Liver (tissue), 9 donors: ENCODE measurements around the gene PDGFD. TPM values are rescaled to one million over a fixed set of nuclear protein-coding genes. Genes with fewer than 3 reads are reported as not detected.

Experiments
- DNase-seq: peaks from one replicate; pipeline ENCODE4 v3.0.0-alpha.2; 2017; ENCODE audit warnings: low spot score
- H3K27ac ChIP-seq, 2 donors: one replicate each; pipeline ENCODE4 v1.7.0; 2013; ENCODE audit warnings: inconsistent platforms in 2 of 2, low read length in 2 of 2, control low read depth in 1 of 2, low read depth in 1 of 2, mild to moderate bottlenecking in 1 of 2
- H3K27me3 ChIP-seq, 4 donors: one replicate each; pipeline versions ENCODE4 v1.6.1 to v1.7.0; 2013; ENCODE audit warnings: low read length in 3 of 4, inconsistent platforms in 1 of 4, mild to moderate bottlenecking in 1 of 4, moderate library complexity in 1 of 4; ENCODE audit not compliant: control insufficient read depth in 4 of 4, insufficient read depth in 4 of 4
- H3K36me3 ChIP-seq, 4 donors: one replicate each; pipeline versions ENCODE4 v1.6.1 to v1.7.0; 2013; ENCODE audit warnings: low read length in 3 of 4, mild to moderate bottlenecking in 3 of 4, low read depth in 1 of 4, moderate library complexity in 1 of 4; ENCODE audit not compliant: control insufficient read depth in 4 of 4, insufficient read depth in 3 of 4
- H3K4me1 ChIP-seq, 4 donors: one replicate each; pipeline versions ENCODE4 v1.6.1 to v1.7.0; 2013; ENCODE audit warnings: low read length in 3 of 4, mild to moderate bottlenecking in 3 of 4, moderate library complexity in 1 of 4; ENCODE audit not compliant: control insufficient read depth in 4 of 4, insufficient read depth in 4 of 4
- H3K4me3 ChIP-seq, 3 donors: one replicate each; pipeline versions ENCODE4 v1.6.1 to v1.7.0; 2013; ENCODE audit warnings: low read length in 3 of 3, control low read depth in 1 of 3, low read depth in 1 of 3, mild to moderate bottlenecking in 1 of 3
- H3K9ac ChIP-seq, 2 donors: one replicate each; pipeline ENCODE4 v1.7.0; 2013; ENCODE audit warnings: low read length in 2 of 2, mild to moderate bottlenecking in 2 of 2, moderate library complexity in 2 of 2, control low read depth in 1 of 2, low read depth in 1 of 2
- H3K9me3 ChIP-seq, 4 donors: one replicate each; pipeline versions ENCODE4 v1.6.1 to v1.7.0; 2013; ENCODE audit warnings: low read length in 3 of 4; ENCODE audit not compliant: control insufficient read depth in 4 of 4
- EGR1 ChIP-seq, 2 donors: IDR thresholded peaks; 2 replicates each; pipeline ENCODE4 v1.6.1; 2016 to 2018; ENCODE audit warnings: antibody characterized with exemption in 2 of 2, low read depth in 2 of 2
- FOXA1 ChIP-seq: IDR thresholded peaks from 2 replicates; pipeline ENCODE4 v1.6.1; 2016; ENCODE audit warnings: antibody characterized with exemption
- FOXA2 ChIP-seq: IDR thresholded peaks from 2 replicates; pipeline ENCODE4 v1.6.1; 2016; ENCODE audit warnings: antibody characterized with exemption
- GABPA ChIP-seq, 2 donors: IDR thresholded peaks in 1 of 2; conservative IDR thresholded peaks in 1 of 2; 2 replicates each; pipeline ENCODE4 v1.6.1; 2016; ENCODE audit warnings: antibody characterized with exemption in 2 of 2, mild to moderate bottlenecking in 1 of 2, moderate library complexity in 1 of 2
- HNF4A ChIP-seq, 2 donors: conservative IDR thresholded peaks; 2 replicates each; pipeline ENCODE4 v1.6.1; 2016; ENCODE audit warnings: antibody characterized with exemption in 2 of 2, mild to moderate bottlenecking in 2 of 2
- HNF4G ChIP-seq: IDR thresholded peaks from 2 replicates; pipeline ENCODE4 v1.6.1; 2016; ENCODE audit warnings: antibody characterized with exemption
- JUND ChIP-seq, 2 donors: IDR thresholded peaks; 2 replicates each; pipeline ENCODE4 v1.6.1; 2016; ENCODE audit warnings: antibody characterized with exemption in 2 of 2
- NR2F2 ChIP-seq: IDR thresholded peaks from 2 replicates; pipeline ENCODE4 v1.6.1; 2016; ENCODE audit warnings: antibody characterized with exemption
- RAD21 ChIP-seq, 2 donors: IDR thresholded peaks; 2 replicates each; pipeline ENCODE4 v1.6.1; 2016; ENCODE audit warnings: antibody characterized with exemption in 2 of 2, mild to moderate bottlenecking in 2 of 2
- REST ChIP-seq: IDR thresholded peaks from 2 replicates; pipeline ENCODE4 v1.6.1; 2016; ENCODE audit warnings: antibody characterized with exemption, mild to moderate bottlenecking
- RXRA ChIP-seq, 2 donors: IDR thresholded peaks; 2 replicates each; pipeline ENCODE4 v1.6.1; 2017 to 2018; ENCODE audit warnings: antibody characterized with exemption in 2 of 2, mild to moderate bottlenecking in 1 of 2
- SP1 ChIP-seq: IDR thresholded peaks from 2 replicates; pipeline ENCODE4 v1.6.1; 2018; ENCODE audit warnings: antibody characterized with exemption, mild to moderate bottlenecking
- TAF1 ChIP-seq: conservative IDR thresholded peaks from 2 replicates; pipeline ENCODE4 v1.6.1; 2016; ENCODE audit warnings: antibody characterized with exemption, mild to moderate bottlenecking
- YY1 ChIP-seq: IDR thresholded peaks from 2 replicates; pipeline ENCODE4 v1.6.1; 2016; ENCODE audit warnings: antibody characterized with exemption, mild to moderate bottlenecking
- ZBTB33 ChIP-seq: IDR thresholded peaks from 2 replicates; pipeline ENCODE4 v1.6.1; 2016; ENCODE audit warnings: antibody characterized with exemption
- WGBS: extraction: QIAGEN DNeasy Blood & Tissue Kit; methylation state at CpG from one replicate; pipeline ENCODE4 v1.1.7; 2013; 5-methylcytosine and 5-hydroxymethylcytosine counted together
- polyA plus RNA-seq, 2 donors: library from polyadenylated mRNA; stranded (reverse) in 1 of 2; unstranded in 1 of 2; fragments of 200-250 nt in 1 of 2; fragments of >200 nt in 1 of 2; fragmentation: Nextera tagmentation in 1 of 2; extraction: Ambion mirVana in 1 of 2; gene quantifications; one replicate each; pipeline versions ENCODE4 v1.2.1 to v1.2.3, GENCODE V29; 2013 to 2015
- total RNA-seq, 2 donors: library from RNA; depleted of rRNA; stranded (reverse); fragments of >200 nt; gene quantifications; one replicate each; pipeline ENCODE4 v1.2.3, GENCODE V29; 2014
- TF ChIP-seq, protein P1 (sequence below): IDR thresholded peaks from 2 replicates; pipeline ENCODE4 v1.6.1; 2016; ENCODE audit warnings: antibody characterized with exemption
- TF ChIP-seq, protein P2 (sequence below): IDR thresholded peaks from 2 replicates; pipeline ENCODE4 v1.6.1; 2016; ENCODE audit warnings: antibody characterized with exemption
- TF ChIP-seq, protein P3 (sequence below): fragments of 150-350 bp; IDR thresholded peaks from 2 replicates; pipeline ENCODE4 v1.5.1; 2017; ENCODE audit warnings: improper control_type of control experiment, low read depth, low read length; ENCODE audit not compliant: missing input control
- donor health status: healthy.
- donor health status: healthy.
- donor health status: healthy.
- donor health status: healthy.
- donor health status: healthy.

Gene PDGFD
- total and polyA plus RNA-seq, 4 donors = 1.0 to 3.3 (median 2.1) TPM

DNA sequence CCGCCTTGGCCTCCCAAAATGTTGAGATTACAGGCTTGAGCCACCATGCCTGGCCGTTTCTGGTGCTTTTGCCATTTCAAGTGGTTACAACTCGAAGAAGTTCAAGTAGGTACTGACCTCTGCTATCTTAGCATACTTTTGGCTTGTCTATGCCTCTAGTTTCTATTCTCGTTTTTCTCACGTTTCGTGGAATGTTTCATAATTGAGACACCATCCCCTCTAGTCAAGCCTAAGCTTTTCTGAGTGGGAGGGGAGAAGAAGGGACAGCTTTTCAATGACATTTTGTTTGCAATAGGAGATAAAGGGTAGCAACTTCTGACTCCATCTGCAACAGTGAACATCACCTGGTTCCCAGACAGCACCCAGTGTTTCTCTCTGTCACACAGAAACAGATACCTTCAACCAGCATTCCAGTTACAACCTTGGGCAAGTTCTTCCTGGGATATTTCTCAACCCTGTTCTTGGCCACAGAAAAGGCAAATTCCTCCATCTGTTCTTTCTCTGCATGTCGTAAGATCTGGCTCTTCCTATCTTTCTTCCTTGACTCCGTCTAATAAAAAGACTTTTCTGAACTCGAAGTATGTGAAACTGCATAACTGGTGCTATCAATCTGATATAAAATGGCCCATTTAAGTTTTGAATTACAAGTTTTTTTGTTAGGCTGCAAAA lies 102.0 kb downstream of the PDGFD start:
- Histone ChIP-seq H3K9ac (no peak overlapping the region), H3K36me3 (no peaks in the 10 kb centered on the region), H3K4me3 (no peak overlapping the region), H3K9me3 (no peaks in the 10 kb centered on the region), H3K27ac (no peak overlapping the region), H3K4me1 (no peaks in the 10 kb centered on the region), H3K27me3 (no peaks in the 10 kb centered on the region)
- WGBS = 73% methylated on average over 9 of the region's 9 CpGs
- TF ChIP-seq REST = no peak
- TF ChIP-seq HNF4G = no peak
- TF ChIP-seq JUND (IDR thresholded peaks at IDR 0.05) = no peak
- TF ChIP-seq NR2F2 = no peak
- TF ChIP-seq, protein P1, sequence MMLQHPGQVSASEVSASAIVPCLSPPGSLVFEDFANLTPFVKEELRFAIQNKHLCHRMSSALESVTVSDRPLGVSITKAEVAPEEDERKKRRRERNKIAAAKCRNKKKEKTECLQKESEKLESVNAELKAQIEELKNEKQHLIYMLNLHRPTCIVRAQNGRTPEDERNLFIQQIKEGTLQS = no peak
- TF ChIP-seq ZBTB33 = no peak
- TF ChIP-seq GABPA (IDR thresholded peaks at IDR 0.05 in 1 of 2, conservative IDR thresholded peaks at IDR 0.05 in 1 of 2) = no peak
- TF ChIP-seq SP1 = no peak
- TF ChIP-seq TAF1 = no peak
- TF ChIP-seq RAD21 (IDR thresholded peaks at IDR 0.05) = no peak
- TF ChIP-seq, protein P2, sequence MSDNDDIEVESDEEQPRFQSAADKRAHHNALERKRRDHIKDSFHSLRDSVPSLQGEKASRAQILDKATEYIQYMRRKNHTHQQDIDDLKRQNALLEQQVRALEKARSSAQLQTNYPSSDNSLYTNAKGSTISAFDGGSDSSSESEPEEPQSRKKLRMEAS = no peak
- no peak for TF ChIP-seq FOXA2
- no peak for TF ChIP-seq EGR1 (IDR thresholded peaks at IDR 0.05; ENCODE audit: low read depth in 2 of 2)
- TF ChIP-seq FOXA1 = no peak
- no peak for TF ChIP-seq YY1
- no peak for DNase-seq

- 68% methylated on average over 1 of the region's 1 CpG for WGBS
- H3K27ac ChIP-seq = no peak overlapping the region
- TF ChIP-seq FOXA2 (no peak), FOXA1 (no peak), TAF1 (no peak), YY1 (no peak), HNF4G (no peak), ZBTB33 (no peak), EGR1 (IDR thresholded peaks at IDR 0.05; ENCODE audit: low read depth in 2 of 2) (no peak), JUND (IDR thresholded peaks at IDR 0.05) (no peak), REST (no peak), HNF4A (conservative IDR thresholded peaks at IDR 0.05) (no peak), GABPA (IDR thresholded peaks at IDR 0.05 in 1 of 2, conservative IDR thresholded peaks at IDR 0.05 in 1 of 2) (no peak), RXRA (IDR thresholded peaks at IDR 0.05) (no peak)
- TF ChIP-seq, protein P3, sequence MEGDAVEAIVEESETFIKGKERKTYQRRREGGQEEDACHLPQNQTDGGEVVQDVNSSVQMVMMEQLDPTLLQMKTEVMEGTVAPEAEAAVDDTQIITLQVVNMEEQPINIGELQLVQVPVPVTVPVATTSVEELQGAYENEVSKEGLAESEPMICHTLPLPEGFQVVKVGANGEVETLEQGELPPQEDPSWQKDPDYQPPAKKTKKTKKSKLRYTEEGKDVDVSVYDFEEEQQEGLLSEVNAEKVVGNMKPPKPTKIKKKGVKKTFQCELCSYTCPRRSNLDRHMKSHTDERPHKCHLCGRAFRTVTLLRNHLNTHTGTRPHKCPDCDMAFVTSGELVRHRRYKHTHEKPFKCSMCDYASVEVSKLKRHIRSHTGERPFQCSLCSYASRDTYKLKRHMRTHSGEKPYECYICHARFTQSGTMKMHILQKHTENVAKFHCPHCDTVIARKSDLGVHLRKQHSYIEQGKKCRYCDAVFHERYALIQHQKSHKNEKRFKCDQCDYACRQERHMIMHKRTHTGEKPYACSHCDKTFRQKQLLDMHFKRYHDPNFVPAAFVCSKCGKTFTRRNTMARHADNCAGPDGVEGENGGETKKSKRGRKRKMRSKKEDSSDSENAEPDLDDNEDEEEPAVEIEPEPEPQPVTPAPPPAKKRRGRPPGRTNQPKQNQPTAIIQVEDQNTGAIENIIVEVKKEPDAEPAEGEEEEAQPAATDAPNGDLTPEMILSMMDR = no peak
Observed at GRCh38 chr11:104060820-104061219, 103.1 kb downstream of the PDGFD start.

More at GRCh38 chr11:104060820-104061219, 103.1 kb downstream of the PDGFD start:
- Histone ChIP-seq H3K9me3 (no peaks in the 10 kb centered on the region), H3K4me3 (no peak overlapping the region), H3K36me3 (no peaks in the 10 kb centered on the region), H3K9ac (no peak overlapping the region), H3K27me3 (no peaks in the 10 kb centered on the region), H3K4me1 (no peaks in the 10 kb centered on the region)
- no peak for DNase-seq
